Measurements from ENCODE around the gene SLC47A2.

Gene SLC47A2

DNA sequence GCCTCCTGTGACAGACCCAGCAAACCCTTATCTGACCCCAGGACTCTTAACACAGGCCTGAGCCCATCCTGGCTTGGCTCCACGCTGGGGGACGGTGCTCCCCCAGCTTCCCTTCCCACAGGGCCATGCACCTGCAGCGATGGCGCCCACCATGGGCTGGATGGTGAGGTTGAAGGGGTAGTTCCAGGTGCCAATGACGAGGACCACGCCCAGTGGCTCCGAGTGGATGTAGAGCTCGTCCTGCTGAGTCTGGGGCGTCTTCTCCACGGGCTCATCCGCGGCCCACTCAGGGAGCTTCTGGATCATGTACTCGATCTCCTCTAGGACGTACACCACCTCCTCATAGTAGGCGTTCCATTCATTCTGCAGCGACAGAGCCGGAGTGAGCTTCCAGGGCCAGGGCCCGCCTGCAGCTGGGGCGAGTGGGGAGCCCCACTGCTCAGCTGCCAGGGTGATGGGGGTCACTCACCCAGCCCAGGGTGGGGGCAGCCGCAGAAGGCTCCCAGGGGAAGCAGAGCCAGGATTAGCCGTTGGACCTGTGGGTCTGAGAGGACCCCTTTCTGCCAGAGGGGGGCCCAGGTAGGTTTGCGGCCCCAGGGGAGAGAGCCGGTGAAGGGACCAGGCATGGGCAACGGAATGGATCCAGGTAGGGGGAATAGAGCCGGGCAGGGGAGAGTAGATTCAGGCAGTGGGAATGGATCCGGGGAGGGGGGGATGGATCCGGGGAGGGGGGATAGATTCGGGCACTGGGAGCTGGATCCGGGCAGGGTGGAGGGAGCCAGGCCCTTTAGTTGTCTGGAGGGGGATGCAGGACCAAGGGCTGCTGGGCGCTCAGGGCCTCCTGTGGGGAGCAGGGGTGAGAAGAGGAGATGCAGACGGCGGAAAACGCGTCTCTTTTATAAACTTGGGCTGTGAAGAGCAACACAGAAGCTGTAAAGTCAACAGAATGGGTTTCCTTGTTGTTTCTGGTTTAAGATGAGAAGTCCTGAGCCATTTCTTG lies 27.0 kb upstream of the SLC47A2 start:
- TF ChIP-seq, protein P1, sequence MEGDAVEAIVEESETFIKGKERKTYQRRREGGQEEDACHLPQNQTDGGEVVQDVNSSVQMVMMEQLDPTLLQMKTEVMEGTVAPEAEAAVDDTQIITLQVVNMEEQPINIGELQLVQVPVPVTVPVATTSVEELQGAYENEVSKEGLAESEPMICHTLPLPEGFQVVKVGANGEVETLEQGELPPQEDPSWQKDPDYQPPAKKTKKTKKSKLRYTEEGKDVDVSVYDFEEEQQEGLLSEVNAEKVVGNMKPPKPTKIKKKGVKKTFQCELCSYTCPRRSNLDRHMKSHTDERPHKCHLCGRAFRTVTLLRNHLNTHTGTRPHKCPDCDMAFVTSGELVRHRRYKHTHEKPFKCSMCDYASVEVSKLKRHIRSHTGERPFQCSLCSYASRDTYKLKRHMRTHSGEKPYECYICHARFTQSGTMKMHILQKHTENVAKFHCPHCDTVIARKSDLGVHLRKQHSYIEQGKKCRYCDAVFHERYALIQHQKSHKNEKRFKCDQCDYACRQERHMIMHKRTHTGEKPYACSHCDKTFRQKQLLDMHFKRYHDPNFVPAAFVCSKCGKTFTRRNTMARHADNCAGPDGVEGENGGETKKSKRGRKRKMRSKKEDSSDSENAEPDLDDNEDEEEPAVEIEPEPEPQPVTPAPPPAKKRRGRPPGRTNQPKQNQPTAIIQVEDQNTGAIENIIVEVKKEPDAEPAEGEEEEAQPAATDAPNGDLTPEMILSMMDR (IDR thresholded peaks at IDR 0.05; ENCODE audit: borderline replicate concordance, control extremely low read depth, extremely low read depth, insufficient read depth, missing control alignments), result no peak
- DNase-seq (ENCODE audit: low spot score), result no peak
- in situ Hi-C loops (cut with MboI; ENCODE audit: low sequenced_read_pairs, unreplicated experiment), result no loop called here

DNA sequence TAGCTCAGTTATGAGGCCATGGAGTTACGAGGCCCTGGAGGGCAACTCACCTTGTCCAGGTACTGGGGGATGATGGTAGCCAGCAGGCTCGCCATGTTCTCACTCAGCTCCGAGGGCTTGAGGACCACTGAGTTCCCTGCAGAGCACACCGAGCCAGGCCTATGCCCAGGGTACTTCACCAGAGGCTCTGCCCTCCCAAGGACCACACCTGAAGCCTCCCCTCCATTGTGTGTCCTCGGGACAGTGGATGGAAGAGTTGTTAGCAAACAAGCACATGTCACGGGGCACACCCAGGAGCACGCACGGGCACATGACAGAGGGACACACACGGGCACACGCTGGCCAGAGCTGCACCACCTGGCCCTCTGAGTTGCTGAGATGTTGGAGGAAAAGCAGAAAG lies 26.1 kb upstream of the SLC47A2 start:
- TF ChIP-seq, protein P1 (IDR thresholded peaks at IDR 0.05; ENCODE audit: borderline replicate concordance, control extremely low read depth, extremely low read depth, insufficient read depth, missing control alignments), result no peak
- in situ Hi-C loops (cut with MboI; ENCODE audit: low sequenced_read_pairs, unreplicated experiment), result no loop called here
- DNase-seq (ENCODE audit: low spot score), result no peak

DNA sequence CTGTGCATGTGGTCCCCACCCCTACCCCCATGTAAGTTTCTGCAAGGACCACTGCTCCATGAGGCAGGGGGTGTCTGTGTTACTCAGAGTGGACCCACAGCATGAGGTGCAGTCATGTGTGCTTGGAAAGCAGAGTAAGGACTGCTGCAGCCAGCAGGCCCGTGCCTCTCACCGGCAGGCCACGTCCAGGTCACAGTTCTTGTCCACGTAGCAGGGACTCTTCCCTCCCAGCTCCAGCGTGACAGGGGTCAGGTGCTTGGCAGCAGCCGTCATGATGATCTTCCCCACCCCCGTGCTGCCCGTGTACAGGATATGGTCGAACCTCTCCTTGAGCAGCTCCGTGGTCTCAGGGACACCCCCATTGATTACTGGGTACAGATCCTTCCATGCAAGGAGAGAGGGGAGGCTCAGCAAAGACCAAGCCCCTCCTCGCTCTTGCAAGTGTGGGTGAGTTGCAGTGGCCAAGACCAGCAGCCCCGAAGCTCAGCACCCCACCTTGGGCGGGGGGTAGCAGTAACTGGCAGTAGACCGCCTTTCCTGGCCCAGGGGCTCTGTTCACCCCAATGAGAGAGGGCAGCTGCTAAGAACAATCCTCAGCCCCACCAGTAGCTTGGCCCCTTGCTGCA lies 25.6 kb upstream of the SLC47A2 start:
- TF ChIP-seq, protein P1 (IDR thresholded peaks at IDR 0.05; ENCODE audit: borderline replicate concordance, control extremely low read depth, extremely low read depth, insufficient read depth, missing control alignments), result no peak
- DNase-seq (ENCODE audit: low spot score), result no peak
- in situ Hi-C loops (cut with MboI; ENCODE audit: low sequenced_read_pairs, unreplicated experiment), result no loop called here

DNA sequence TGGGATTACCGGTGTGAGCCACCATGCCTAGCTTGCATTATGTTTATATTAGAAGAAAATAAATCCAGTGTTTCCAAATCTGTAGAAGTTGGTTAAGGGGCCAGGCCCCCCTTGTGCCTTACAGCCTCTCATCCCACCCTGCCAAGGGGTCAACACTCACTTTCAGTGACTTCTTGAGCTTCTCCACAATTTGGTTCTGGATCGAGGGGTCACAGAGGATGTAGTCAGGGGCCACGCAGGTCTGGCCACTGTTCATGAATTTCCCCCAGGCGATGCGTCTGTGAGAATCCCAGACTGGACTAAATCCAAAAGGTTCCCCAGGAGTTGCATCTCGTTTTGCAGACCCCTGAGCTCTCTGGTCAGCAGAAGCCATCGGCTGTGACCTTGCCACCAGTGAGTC lies 24.5 kb upstream of the SLC47A2 start:
- in situ Hi-C loops (cut with MboI; ENCODE audit: low sequenced_read_pairs, unreplicated experiment), result no loop called here
- DNase-seq (ENCODE audit: low spot score), result no peak
- TF ChIP-seq, protein P1 (IDR thresholded peaks at IDR 0.05; ENCODE audit: borderline replicate concordance, control extremely low read depth, extremely low read depth, insufficient read depth, missing control alignments), result no peak

DNA sequence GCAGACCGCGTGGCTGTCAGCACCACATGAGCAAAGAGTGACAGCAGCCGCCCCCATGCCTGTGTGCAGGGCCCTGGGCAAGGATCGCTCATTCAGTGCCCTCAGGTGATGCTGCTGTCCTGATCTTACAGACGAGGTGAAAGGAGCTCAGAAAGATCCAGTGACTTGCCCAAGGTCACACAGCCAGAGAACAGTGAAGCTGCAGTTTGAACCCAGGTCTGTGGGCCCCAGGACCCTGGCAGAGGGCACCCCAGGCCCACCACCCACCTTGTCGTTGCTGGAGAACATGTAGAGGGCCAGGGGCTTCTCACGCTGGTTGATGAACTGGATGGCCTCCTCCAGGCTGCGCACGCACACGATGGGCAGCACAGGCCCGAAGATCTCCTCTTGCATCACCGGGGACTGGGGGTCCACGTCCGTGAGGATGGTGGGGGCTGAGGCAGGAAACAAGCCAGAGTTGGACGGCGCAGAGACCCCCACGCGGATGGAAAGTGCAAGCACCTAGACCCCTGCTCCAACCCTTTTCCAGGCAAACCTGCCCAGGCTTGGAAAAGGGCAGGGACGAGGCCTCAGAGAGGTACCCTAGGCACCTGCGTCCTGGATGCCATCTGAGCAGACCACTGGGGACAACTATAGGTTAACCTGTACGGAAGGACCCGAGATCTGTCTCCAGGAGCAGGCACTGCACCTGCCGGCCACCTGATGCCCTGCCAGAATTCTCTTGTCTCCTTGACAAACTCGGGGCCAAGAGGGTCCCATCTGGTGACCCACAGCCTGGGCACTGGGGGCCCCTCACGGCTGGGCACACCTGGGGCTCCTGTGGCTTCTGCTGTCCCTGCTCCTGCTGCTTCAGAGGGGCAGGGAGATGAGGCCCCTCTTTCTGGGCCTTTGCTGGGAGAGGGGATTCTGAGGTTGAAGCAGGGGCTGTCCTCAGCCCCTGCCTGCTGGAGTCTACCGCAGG lies 23.1 kb upstream of the SLC47A2 start:
- TF ChIP-seq, protein P1 (IDR thresholded peaks at IDR 0.05; ENCODE audit: borderline replicate concordance, control extremely low read depth, extremely low read depth, insufficient read depth, missing control alignments), result no peak
- DNase-seq (ENCODE audit: low spot score), result no peak
- in situ Hi-C loops (cut with MboI; ENCODE audit: low sequenced_read_pairs, unreplicated experiment), result no loop called here

DNA sequence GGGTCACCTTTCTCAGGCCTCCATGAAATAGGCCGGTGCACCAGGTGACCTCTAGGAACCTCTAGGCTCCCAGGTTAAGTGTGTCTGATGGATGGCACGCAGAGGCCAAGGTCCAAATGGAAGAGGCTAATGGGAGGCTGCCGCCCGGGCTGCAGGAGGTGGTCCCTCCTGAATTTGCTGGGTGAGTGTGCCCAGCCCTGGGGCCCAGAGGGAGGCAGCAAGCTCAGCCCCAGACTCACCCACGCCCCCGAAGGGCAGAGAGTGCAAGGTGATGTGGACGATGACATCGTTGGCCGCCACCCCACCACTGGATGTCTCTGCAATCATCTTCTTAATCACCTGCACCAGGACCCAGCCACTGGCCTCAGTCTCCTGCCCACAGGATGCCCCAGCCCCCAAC lies 22.4 kb upstream of the SLC47A2 start:
- in situ Hi-C loops (cut with MboI; ENCODE audit: low sequenced_read_pairs, unreplicated experiment), result no loop called here
- TF ChIP-seq, protein P1 (IDR thresholded peaks at IDR 0.05; ENCODE audit: borderline replicate concordance, control extremely low read depth, extremely low read depth, insufficient read depth, missing control alignments), result no peak
- DNase-seq (ENCODE audit: low spot score), result no peak

All from GM13976 (cell line).